Endothelial cell of umbilical vein (primary cell): ENCODE results near the gene DAO. TPM values are rescaled to one million over a fixed set of nuclear protein-coding genes. Genes with fewer than 3 reads are reported as not detected.

ENCODE experiments used
- BruUV-seq: library from RNA; stranded (reverse); fragments of 400-500 nt; replicated peaks from 2 replicates; lab custom pipeline; 2021; lab: Mats Ljungman, UMichigan
- CTCF ChIA-PET: fragments of 300-600, 350-600 bp; sonication (Branson Sonifier 250); formaldehyde crosslinking; loops from one replicate; lab custom pipeline; 2021; ENCODE audit warnings: antibody characterized with exemption, inconsistent platforms; lab: Charles Lee
- POLR2A ChIA-PET: fragments of 300-600, 350-600 bp; sonication (Branson Sonifier 250); formaldehyde crosslinking; loops from one replicate; lab custom pipeline; 2021; ENCODE audit warnings: antibody characterized with exemption, inconsistent platforms; lab: Charles Lee
- DNase-seq: peaks from one replicate; pipeline ENCODE4 v3.0.0-alpha.2; 2011; ENCODE audit warnings: low read depth, low spot score
- FAIRE-seq: peaks from 2 replicates; lab custom pipeline; 2011; peaks lifted over from hg19 to GRCh38; lab: Jason Lieb, UNC
- H2AFZ ChIP-seq: 2 replicates; pipeline ENCODE4 v1.6.0; 2012; ENCODE audit warnings: low read depth, low read length, control low read depth, inconsistent platforms
- H3K27ac ChIP-seq: 2 replicates; pipeline ENCODE4 v1.5.1; 2011; ENCODE audit warnings: low read depth, mild to moderate bottlenecking, control low read depth, low read length, moderate library complexity; ENCODE audit not compliant: insufficient read depth
- H3K27me3 ChIP-seq, 2 experiments: 2 replicates each; pipeline versions ENCODE4 v1.6.0 to v1.6.1; 2011; ENCODE audit warnings: low read length in 2 of 2, mixed read lengths in 1 of 2; ENCODE audit not compliant: control insufficient read depth in 2 of 2, insufficient read depth in 2 of 2
- H3K36me3 ChIP-seq, 2 experiments: 2 replicates in 1 of 2; 3 replicates in 1 of 2; pipeline ENCODE4 v1.5.1; 2011; ENCODE audit warnings: low read length in 2 of 2, mild to moderate bottlenecking in 1 of 2, moderate library complexity in 1 of 2; ENCODE audit not compliant: control insufficient read depth in 2 of 2, insufficient read depth in 2 of 2; ENCODE audit errors: extremely low read depth in 1 of 2
- H3K4me1 ChIP-seq: 3 replicates; pipeline ENCODE4 v1.5.1; 2011; ENCODE audit warnings: mild to moderate bottlenecking, low read length; ENCODE audit not compliant: control insufficient read depth, insufficient read depth; ENCODE audit errors: extremely low read depth
- H3K4me2 ChIP-seq: 2 replicates; pipeline ENCODE4 v1.6.1; 2011; ENCODE audit warnings: low read length, control low read depth, mixed read lengths; ENCODE audit not compliant: insufficient read depth
- H3K4me3 ChIP-seq, 3 experiments: fragments of 200-600 bp in 1 of 3; sonication (generic), shearing (Covaris generic) in 1 of 3; replicated peaks in 1 of 3; 2 replicates each; pipeline ENCODE4 v1.5.1; 2011 to 2016; ENCODE audit warnings: control low read depth in 3 of 3, low read length in 3 of 3, mild to moderate bottlenecking in 2 of 3, inconsistent platforms in 1 of 3, low read depth in 1 of 3, moderate library complexity in 1 of 3; ENCODE audit not compliant: insufficient read depth in 1 of 3
- H3K79me2 ChIP-seq: 2 replicates; pipeline ENCODE4 v1.6.0; 2012; ENCODE audit warnings: low read length, inconsistent platforms; ENCODE audit not compliant: control insufficient read depth, insufficient read depth
- H3K9ac ChIP-seq: replicated peaks from 2 replicates; pipeline ENCODE3; 2011; ENCODE audit warnings: low read length, control low read depth; ENCODE audit not compliant: insufficient read depth; ENCODE audit errors: extremely low read depth
- H3K9me1 ChIP-seq: replicated peaks from 3 replicates; pipeline ENCODE4 v1.6.0; 2011; ENCODE audit warnings: mild to moderate bottlenecking, low read length; ENCODE audit not compliant: control insufficient read depth, insufficient read depth; ENCODE audit errors: extremely low read depth
- H3K9me3 ChIP-seq: replicated peaks from 2 replicates; pipeline ENCODE4 v1.5.1; 2012; ENCODE audit warnings: low read length, inconsistent platforms; ENCODE audit not compliant: control insufficient read depth, insufficient read depth
- H4K20me1 ChIP-seq: replicated peaks from 2 replicates; pipeline ENCODE3; 2011; ENCODE audit warnings: mild to moderate bottlenecking, low read length; ENCODE audit not compliant: control insufficient read depth, insufficient read depth; ENCODE audit errors: extremely low read depth
- CTCF ChIP-seq, 2 donors: IDR thresholded peaks; 1 replicate in 1 of 2; 2 replicates in 1 of 2; pipeline ENCODE4 v1.5.1; 2011; ENCODE audit warnings: low read length in 2 of 2, mild to moderate bottlenecking in 2 of 2, moderate library complexity in 2 of 2, control low read depth in 1 of 2, inconsistent platforms in 1 of 2, low read depth in 1 of 2; ENCODE audit not compliant: insufficient read depth in 1 of 2; ENCODE audit errors: extremely low read depth in 1 of 2
- EZH2 ChIP-seq: IDR thresholded peaks from 2 replicates; pipeline ENCODE4 v1.6.1; 2012; ENCODE audit warnings: borderline replicate concordance, low read depth, mild to moderate bottlenecking, moderate library complexity, low read length, inconsistent platforms; ENCODE audit not compliant: severe bottlenecking
- FOS ChIP-seq: IDR thresholded peaks from 2 replicates; pipeline ENCODE4 v1.6.1; 2011; ENCODE audit warnings: mild to moderate bottlenecking, low read length, moderate library complexity, borderline replicate concordance; ENCODE audit not compliant: insufficient read depth
- GATA2 ChIP-seq: IDR thresholded peaks from 2 replicates; pipeline ENCODE4 v1.7.0; 2011; ENCODE audit warnings: low read depth, mild to moderate bottlenecking, moderate library complexity, mixed read lengths, low read length; ENCODE audit not compliant: insufficient read length, insufficient read depth
- JUN ChIP-seq: IDR thresholded peaks from 2 replicates; pipeline ENCODE4 v1.6.1; 2011; ENCODE audit warnings: borderline replicate concordance, low read depth; ENCODE audit not compliant: insufficient read length, insufficient read depth
- MYC ChIP-seq: IDR thresholded peaks from one replicate; pipeline ENCODE4 v1.6.1; 2011; ENCODE audit warnings: mild to moderate bottlenecking, low read depth, low read length
- POLR2A ChIP-seq: IDR thresholded peaks from 2 replicates; pipeline ENCODE4 v1.6.1; 2012; ENCODE audit warnings: low read depth, mild to moderate bottlenecking, control low read depth, low read length
- POLR2AphosphoS5 ChIP-seq: IDR thresholded peaks from 2 replicates; pipeline ENCODE4 v1.6.1; 2012; ENCODE audit warnings: low read depth, mild to moderate bottlenecking, control low read depth, low read length, moderate library complexity; ENCODE audit not compliant: insufficient read depth
- dilution Hi-C: fragments of 300-500 bp; cut with MboI; formaldehyde crosslinking; loops from one replicate; pipeline ENCODE4 v1.15.0; 2019; ENCODE audit warnings: low sequenced_read_pairs; ENCODE audit not compliant: extremely low pct_ligation_motif_present
- intact Hi-C: fragments of 100-400 bp; cut with micrococcal nuclease; formaldehyde crosslinking; loops from one replicate; pipeline ENCODE4 v1.10.0; 2022
- polyA plus RNA-seq, 4 experiments: library from polyadenylated mRNA; depleted of rRNA in 3 of 4; stranded (reverse) in 3 of 4; unstranded in 1 of 4; fragments of >200 nt; gene quantifications; 2 replicates each; pipeline versions ENCODE4 v1.2.1 to v1.2.3, GENCODE V29; 2011 to 2012; ENCODE audit warnings: missing spikeins in 1 of 4
- total RNA-seq: library from RNA; stranded (reverse); gene quantifications from 2 replicates; pipeline ENCODE4 v1.2.3, GENCODE V29; 2021
- TF ChIP-seq, protein P1 (sequence below): IDR thresholded peaks from 2 replicates; pipeline ENCODE4 v1.6.1; 2011; ENCODE audit not compliant: insufficient read depth, insufficient read length

DAO gene
- total and polyA plus RNA-seq, 2 donors (not counting 3 experiments of a cell fraction or from before 2014, with no cell fraction given) = not detected

DNA sequence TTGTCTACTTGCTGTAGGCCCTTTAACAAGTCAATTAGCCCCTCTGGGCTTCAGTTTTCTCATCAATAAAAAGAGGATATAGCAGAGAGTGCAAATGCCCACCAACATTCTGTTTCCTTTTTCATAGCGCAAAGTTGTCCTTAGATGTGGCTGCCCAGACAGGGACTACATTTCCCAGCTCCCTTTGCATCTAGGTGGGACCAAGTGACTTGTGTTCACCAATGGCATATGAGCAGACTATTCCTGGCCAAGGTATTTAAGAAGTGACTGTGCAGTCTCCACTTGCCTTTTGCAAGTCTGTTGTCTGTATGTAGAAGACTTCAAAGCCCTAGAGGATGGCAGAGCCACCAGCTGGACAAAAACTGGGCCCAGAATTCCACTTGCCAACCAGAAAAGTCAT is 59.7 kb downstream of the DAO start:
- no peak overlapping the region for H2AFZ ChIP-seq
- H3K4me1 ChIP-seq = no peaks in the 10 kb centered on the region
- H3K79me2 ChIP-seq = no peaks in the 10 kb centered on the region
- POLR2A ChIA-PET = no interaction called here
- TF ChIP-seq MYC (no peak), POLR2AphosphoS5 (no peak), JUN (no peak), POLR2A (no peak), FOS (no peak), CTCF (IDR thresholded peaks at IDR 0.05; ENCODE audit: extremely low read depth in 1 of 2, insufficient read depth in 1 of 2, low read depth in 1 of 2, low read length in 2 of 2) (no peak), EZH2 (no peak), GATA2 (no peak)
- TF ChIP-seq, protein P1, sequence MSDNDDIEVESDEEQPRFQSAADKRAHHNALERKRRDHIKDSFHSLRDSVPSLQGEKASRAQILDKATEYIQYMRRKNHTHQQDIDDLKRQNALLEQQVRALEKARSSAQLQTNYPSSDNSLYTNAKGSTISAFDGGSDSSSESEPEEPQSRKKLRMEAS = no peak
- intact Hi-C loops = no loop called here
- H3K27ac ChIP-seq = no peak overlapping the region
- no peak overlapping the region for H3K9ac ChIP-seq
- H3K9me1 ChIP-seq = no peaks in the 10 kb centered on the region
- no peaks in the 10 kb centered on the region for H3K9me3 ChIP-seq
- no peaks in the 10 kb centered on the region for H4K20me1 ChIP-seq
- DNase-seq (peak; percentile 10), FAIRE-seq (peak; percentile 52)
- no peak overlapping the region for H3K4me3 ChIP-seq
- CTCF ChIA-PET = interaction anchor here (2.3 kb wide), 1 partner anchor 11 kb away, joined by 9 read pairs; no protein-coding TSS in a partner anchor
- H3K27me3 ChIP-seq = peaks cover 0 to 2% of the 10 kb centered on the region in 2 experiments
- H3K36me3 ChIP-seq = no peaks in the 10 kb centered on the region
- no TSS peak for BruUV-seq
- no peak overlapping the region for H3K4me2 ChIP-seq
- dilution Hi-C loops = no loop called here
